Suprapubic skin (tissue), 4 donors: ENCODE results near the gene PRC1. TPM values are rescaled to one million over a fixed set of nuclear protein-coding genes. Genes with fewer than 3 reads are reported as not detected.

ENCODE experiments used
- DNase-seq, 2 donors: peaks; one replicate each; pipeline ENCODE4 v3.0.0-alpha.2; 2019; ENCODE audit warnings: low spot score in 2 of 2
- H3K27ac ChIP-seq: fragments of 200-600 bp; sonication (generic); one replicate; pipeline ENCODE4 v1.5.1; 2019
- H3K27me3 ChIP-seq: fragments of 200-600 bp; sonication (generic); one replicate; pipeline ENCODE4 v1.5.1; 2019
- H3K36me3 ChIP-seq: fragments of 200-600 bp; sonication (generic); one replicate; pipeline ENCODE4 v1.5.1; 2019
- H3K4me1 ChIP-seq: fragments of 200-600 bp; sonication (generic); one replicate; pipeline ENCODE4 v1.5.1; 2019
- H3K4me3 ChIP-seq: fragments of 200-600 bp; sonication (generic); one replicate; pipeline ENCODE4 v1.5.1; 2019; ENCODE audit warnings: mild to moderate bottlenecking
- H3K9me3 ChIP-seq: fragments of 200-600 bp; sonication (generic); one replicate; pipeline ENCODE4 v1.5.1; 2019
- CTCF ChIP-seq, 2 donors: fragments of 200-600 bp in 1 of 2; fragments of 450-650 bp in 1 of 2; sonication (generic) in 1 of 2; IDR thresholded peaks; one replicate each; pipeline ENCODE4 v1.5.1; 2016 to 2019; ENCODE audit warnings: antibody characterized with exemption in 2 of 2, mild to moderate bottlenecking in 1 of 2, moderate library complexity in 1 of 2
- EP300 ChIP-seq: sonication (generic); formaldehyde crosslinking; IDR thresholded peaks from one replicate; pipeline ENCODE4 v1.6.1; 2017; ENCODE audit warnings: antibody characterized with exemption
- POLR2A ChIP-seq, 2 donors: fragments of 450-650 bp; IDR thresholded peaks; one replicate each; pipeline ENCODE4 v1.6.1; 2017; ENCODE audit warnings: antibody characterized with exemption in 2 of 2, mild to moderate bottlenecking in 2 of 2, moderate library complexity in 2 of 2
- POLR2AphosphoS5 ChIP-seq, 3 donors: sonication (generic); formaldehyde crosslinking; IDR thresholded peaks; one replicate each; pipeline ENCODE4 v1.6.1; 2017; ENCODE audit warnings: antibody characterized with exemption in 3 of 3
- WGBS: methylation state at CpG from one replicate; pipeline ENCODE4 v1.1.5; 2018; 5-methylcytosine and 5-hydroxymethylcytosine counted together
- total RNA-seq, 4 donors: library from RNA; depleted of rRNA; stranded (reverse); fragments of >200 nt; gene quantifications; one replicate each; pipeline ENCODE4 v1.1.0, GENCODE V29; 2016

Gene PRC1
- total RNA-seq, 4 donors from 2014 or later = 17.6 to 41.2 (median 34.6) TPM

- no peak overlapping the region for H3K27ac ChIP-seq
- no peak for DNase-seq
- 60% methylated on average over 1 of the region's 1 CpG for WGBS
- H3K27me3 ChIP-seq = no peaks in the 10 kb centered on the region
- H3K9me3 ChIP-seq = no peaks in the 10 kb centered on the region
- no peaks in the 10 kb centered on the region for H3K4me1 ChIP-seq
- TF ChIP-seq EP300 (no peak), POLR2AphosphoS5 (IDR thresholded peaks at IDR 0.05) (no peak), CTCF (IDR thresholded peaks at IDR 0.05) (no peak), POLR2A (IDR thresholded peaks at IDR 0.05) (no peak)
- no peak overlapping the region for H3K4me3 ChIP-seq
- H3K36me3 ChIP-seq = peaks cover 30% of the 10 kb centered on the region
Measured at GRCh38 chr15:90979582-90979981, 14.8 kb downstream of the PRC1 start.

- Histone ChIP-seq H3K27ac (no peak overlapping the region), H3K36me3 (peaks cover 40% of the 10 kb centered on the region), H3K4me3 (no peak overlapping the region), H3K27me3 (no peaks in the 10 kb centered on the region), H3K4me1 (no peaks in the 10 kb centered on the region), H3K9me3 (no peaks in the 10 kb centered on the region)
- TF ChIP-seq POLR2AphosphoS5 (IDR thresholded peaks at IDR 0.05) (no peak), CTCF (IDR thresholded peaks at IDR 0.05) (no peak), EP300 (no peak), POLR2A (IDR thresholded peaks at IDR 0.05) (no peak)
- 97% methylated on average over 16 of the region's 21 CpGs for WGBS
- DNase-seq = no peak
Measured at GRCh38 chr15:90974216-90974615, 20.1 kb downstream of the PRC1 start.

- WGBS = 84% methylated on average over 5 of the region's 5 CpGs
- DNase-seq = no peak
- Histone ChIP-seq H3K9me3 (no peaks in the 10 kb centered on the region), H3K27ac (no peak overlapping the region), H3K4me3 (no peak overlapping the region), H3K27me3 (no peaks in the 10 kb centered on the region), H3K4me1 (peaks cover 12% of the 10 kb centered on the region), H3K36me3 (peaks cover 45% of the 10 kb centered on the region)
- no peak for TF ChIP-seq CTCF (IDR thresholded peaks at IDR 0.05)
- TF ChIP-seq POLR2AphosphoS5 (IDR thresholded peaks at IDR 0.05) = no peak
- no peak for TF ChIP-seq EP300
- no peak for TF ChIP-seq POLR2A (IDR thresholded peaks at IDR 0.05)
Measured at GRCh38 chr15:90972133-90972532, 22.2 kb downstream of the PRC1 start.

GRCh38 chr15:90970274-90970673 is 24.1 kb downstream of the PRC1 start:
- Histone ChIP-seq H3K27ac (no peak overlapping the region), H3K36me3 (peaks cover 46% of the 10 kb centered on the region)
- WGBS = 95% methylated on average over 7 of the region's 7 CpGs

GRCh38 chr15:90968434-90968833 is 25.9 kb downstream of the PRC1 start:
- H3K27me3 ChIP-seq = no peaks in the 10 kb centered on the region
- 57% methylated on average over 1 of the region's 1 CpG for WGBS
- H3K36me3 ChIP-seq = peaks cover 35% of the 10 kb centered on the region
- no peak overlapping the region for H3K27ac ChIP-seq
- no peaks in the 10 kb centered on the region for H3K9me3 ChIP-seq
- H3K4me1 ChIP-seq = peaks cover 22% of the 10 kb centered on the region
- no peak for DNase-seq
- no peak overlapping the region for H3K4me3 ChIP-seq
- no peak for TF ChIP-seq EP300
- TF ChIP-seq POLR2AphosphoS5 (IDR thresholded peaks at IDR 0.05) = no peak
- TF ChIP-seq POLR2A (IDR thresholded peaks at IDR 0.05) = no peak
- no peak for TF ChIP-seq CTCF (IDR thresholded peaks at IDR 0.05)

More at GRCh38 chr15:90970274-90970673, 24.1 kb downstream of the PRC1 start:
- Histone ChIP-seq H3K9me3 (no peaks in the 10 kb centered on the region), H3K4me1 (peaks cover 22% of the 10 kb centered on the region), H3K27me3 (no peaks in the 10 kb centered on the region), H3K4me3 (no peak overlapping the region)
- TF ChIP-seq POLR2AphosphoS5 (IDR thresholded peaks at IDR 0.05) (no peak), EP300 (no peak), CTCF (IDR thresholded peaks at IDR 0.05) (no peak)
- no peak for DNase-seq
